IPS-NIHi7 (cell line): ENCODE results near the gene FOXI2.
A peak's percentile ranks its signal among the peaks of the same experiment; 100 is the strongest.

Source experiments
- DNase-seq: peaks from one replicate; pipeline ENCODE4 v3.0.0; 2012; ENCODE audit warnings: mixed read lengths; ENCODE audit errors: extremely low spot score

Gene FOXI2

GRCh38 chr10:127743205-127743604, 6.2 kb downstream of the FOXI2 start:
- DNase-seq, result no peak

GRCh38 chr10:127744956-127745355, 8.0 kb downstream of the FOXI2 start:
- DNase-seq, result no peak

GRCh38 chr10:127745861-127746260, 8.9 kb downstream of the FOXI2 start:
- no peak for DNase-seq

- DNase-seq, result peak; percentile 38
These were observed 18.8 kb downstream of the FOXI2 start for GRCh38 chr10:127755753-127756152.

GRCh38 chr10:127756264-127756663, 19.3 kb downstream of the FOXI2 start:
- DNase-seq, result no peak

GRCh38 chr10:127757033-127757432, 20.0 kb downstream of the FOXI2 start:
- no peak for DNase-seq

- DNase-seq, result no peak
These were observed 22.3 kb downstream of the FOXI2 start for GRCh38 chr10:127759276-127759675.

- no peak for DNase-seq
These were observed 25.9 kb downstream of the FOXI2 start for GRCh38 chr10:127762925-127763324.

- no peak for DNase-seq
These were observed 38.0 kb downstream of the FOXI2 start for GRCh38 chr10:127774766-127775559.

- DNase-seq, result no peak
These were observed 39.8 kb downstream of the FOXI2 start for GRCh38 chr10:127776816-127777215.

- no peak for DNase-seq
These were observed 44.4 kb downstream of the FOXI2 start for GRCh38 chr10:127781412-127781811.

GRCh38 chr10:127787873-127788272, 50.9 kb downstream of the FOXI2 start:
- no peak for DNase-seq

- DNase-seq, result no peak
These were observed 53.2 kb downstream of the FOXI2 start for GRCh38 chr10:127790066-127790624.
